Panc1 (cell line): ENCODE data around the gene NUP50. TPM values are rescaled to one million over a fixed set of nuclear protein-coding genes. Genes with fewer than 3 reads are reported as not detected.

Experiments
- ATAC-seq: fragments of 200-7000 bp; cut with Tn5 transposase; 2 replicates; pipeline ENCODE4 v1.9.1; 2020; ENCODE audit warnings: mild to moderate bottlenecking, moderate library complexity
- BruUV-seq: library from RNA; stranded (reverse); fragments of 400-500 nt; replicated peaks from 2 replicates; lab custom pipeline; 2021; lab: Mats Ljungman, UMichigan
- CTCF ChIA-PET: fragments of 300-600 bp; sonication (Branson Sonifier 250); formaldehyde crosslinking; loops from one replicate; lab custom pipeline; 2022; ENCODE audit warnings: antibody characterized with exemption; lab: Charles Lee
- POLR2A ChIA-PET: fragments of 300-600 bp; sonication (Branson Sonifier 250); formaldehyde crosslinking; loops from one replicate; lab custom pipeline; 2022; ENCODE audit warnings: antibody characterized with exemption; lab: Charles Lee
- DNase-seq: peaks from one replicate; pipeline ENCODE4 v3.0.0-alpha.2; 2010; ENCODE audit warnings: low read depth, low spot score
- H3K27ac ChIP-seq: 2 replicates; pipeline ENCODE4 v1.5.1; 2011; ENCODE audit warnings: mild to moderate bottlenecking, low read length, inconsistent platforms
- H3K27me3 ChIP-seq: fragments of 200-500 bp; sonication (Bioruptor generic); 2 replicates; pipeline ENCODE4 v1.6.0; 2014; ENCODE audit warnings: low read length, inconsistent platforms; ENCODE audit not compliant: control insufficient read depth, insufficient read depth
- H3K36me3 ChIP-seq: fragments of 200-500 bp; sonication (Bioruptor generic); 2 replicates; pipeline ENCODE4 v1.5.1; 2014; ENCODE audit warnings: inconsistent platforms, mild to moderate bottlenecking, low read length, moderate library complexity; ENCODE audit not compliant: control insufficient read depth, insufficient read depth
- H3K4me1 ChIP-seq: 2 replicates; pipeline ENCODE4 v1.5.1; 2011; ENCODE audit warnings: inconsistent platforms, mild to moderate bottlenecking, low read length, moderate library complexity; ENCODE audit not compliant: control insufficient read depth, insufficient read depth
- H3K4me3 ChIP-seq, 2 experiments: 2 replicates each; pipeline ENCODE4 v1.5.1; 2011 to 2012; ENCODE audit warnings: low read depth in 2 of 2, low read length in 2 of 2, mild to moderate bottlenecking in 2 of 2, inconsistent platforms in 1 of 2, moderate library complexity in 1 of 2
- H3K9me3 ChIP-seq: fragments of 200-500 bp; sonication (Bioruptor generic); 2 replicates; pipeline ENCODE4 v1.5.1; 2014; ENCODE audit warnings: low read depth, mild to moderate bottlenecking, inconsistent platforms, low read length, moderate library complexity; ENCODE audit not compliant: control insufficient read depth, insufficient read depth
- CTCF ChIP-seq: fragments of 450-650 bp; IDR thresholded peaks from 2 replicates; pipeline ENCODE4 v1.5.1; 2017; ENCODE audit warnings: mild to moderate bottlenecking
- POLR2AphosphoS5 ChIP-seq: IDR thresholded peaks from 2 replicates; pipeline ENCODE4 v1.6.1; 2012; ENCODE audit warnings: mild to moderate bottlenecking, low read depth, low read length, moderate library complexity
- SIN3A ChIP-seq: IDR thresholded peaks from 2 replicates; pipeline ENCODE4 v1.6.1; 2012; ENCODE audit warnings: low read depth, mild to moderate bottlenecking, low read length, moderate library complexity, borderline replicate concordance; ENCODE audit not compliant: insufficient read depth
- TCF7L2 ChIP-seq: IDR thresholded peaks from 2 replicates; pipeline ENCODE4 v1.6.1; 2011; ENCODE audit warnings: mild to moderate bottlenecking, low read depth, low read length, inconsistent platforms
- in situ Hi-C: cut with HindIII; loops from 2 replicates; pipeline ENCODE4 v1.10.0; 2016; ENCODE audit warnings: low sequenced_read_pairs, low pct_unique_long_range_greater_than_20kb
- intact Hi-C: fragments of 100-400 bp; cut with micrococcal nuclease; formaldehyde crosslinking; loops from one replicate; pipeline ENCODE4 v1.10.0; 2022; ENCODE audit not compliant: unreplicated experiment
- total RNA-seq: library from RNA; stranded (reverse); gene quantifications from one replicate; pipeline ENCODE4 v1.2.1, GENCODE V29; 2021; ENCODE audit not compliant: unreplicated experiment
- TF ChIP-seq, protein P1 (sequence below), 2 experiments: IDR thresholded peaks; 2 replicates each; pipeline ENCODE4 v1.6.1; 2011 to 2012; ENCODE audit warnings: low read depth in 2 of 2, control low read depth in 1 of 2, low read length in 1 of 2, mild to moderate bottlenecking in 1 of 2, moderate library complexity in 1 of 2; ENCODE audit not compliant: insufficient read depth in 1 of 2

NUP50 gene
- total RNA-seq, 1 experiment from 2014 or later: 52.1 TPM

- in situ Hi-C loops: no loop called here
These were observed 64.1 kb downstream of the NUP50 start for GRCh38 chr22:45227645-45228400.

DNA sequence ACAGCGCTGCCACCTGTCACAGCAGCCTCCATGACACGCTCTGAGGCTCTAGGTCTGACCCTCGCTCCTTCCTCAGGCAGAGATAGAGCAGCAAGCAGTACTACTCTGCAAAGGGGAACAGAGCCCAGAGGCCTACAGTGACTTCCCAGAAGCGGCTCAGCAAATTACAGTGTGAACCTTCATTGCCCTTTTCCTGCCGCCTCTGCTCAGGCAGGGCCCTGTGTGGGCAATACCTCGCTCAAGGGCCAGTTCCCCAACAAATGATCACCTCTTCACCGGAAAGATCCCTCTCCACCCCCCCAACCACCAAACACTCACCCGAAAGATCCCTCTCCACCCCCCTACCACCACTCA, 64.7 kb downstream of the NUP50 start:
- no peaks in the 10 kb centered on the region for H3K36me3 ChIP-seq
- no TSS peak for BruUV-seq
- DNase-seq (no peak), ATAC-seq (no peak)
- H3K4me3 ChIP-seq: no peak overlapping the region
- TF ChIP-seq SIN3A (no peak), CTCF (no peak), POLR2AphosphoS5 (no peak), TCF7L2 (no peak)
- TF ChIP-seq, protein P1, sequence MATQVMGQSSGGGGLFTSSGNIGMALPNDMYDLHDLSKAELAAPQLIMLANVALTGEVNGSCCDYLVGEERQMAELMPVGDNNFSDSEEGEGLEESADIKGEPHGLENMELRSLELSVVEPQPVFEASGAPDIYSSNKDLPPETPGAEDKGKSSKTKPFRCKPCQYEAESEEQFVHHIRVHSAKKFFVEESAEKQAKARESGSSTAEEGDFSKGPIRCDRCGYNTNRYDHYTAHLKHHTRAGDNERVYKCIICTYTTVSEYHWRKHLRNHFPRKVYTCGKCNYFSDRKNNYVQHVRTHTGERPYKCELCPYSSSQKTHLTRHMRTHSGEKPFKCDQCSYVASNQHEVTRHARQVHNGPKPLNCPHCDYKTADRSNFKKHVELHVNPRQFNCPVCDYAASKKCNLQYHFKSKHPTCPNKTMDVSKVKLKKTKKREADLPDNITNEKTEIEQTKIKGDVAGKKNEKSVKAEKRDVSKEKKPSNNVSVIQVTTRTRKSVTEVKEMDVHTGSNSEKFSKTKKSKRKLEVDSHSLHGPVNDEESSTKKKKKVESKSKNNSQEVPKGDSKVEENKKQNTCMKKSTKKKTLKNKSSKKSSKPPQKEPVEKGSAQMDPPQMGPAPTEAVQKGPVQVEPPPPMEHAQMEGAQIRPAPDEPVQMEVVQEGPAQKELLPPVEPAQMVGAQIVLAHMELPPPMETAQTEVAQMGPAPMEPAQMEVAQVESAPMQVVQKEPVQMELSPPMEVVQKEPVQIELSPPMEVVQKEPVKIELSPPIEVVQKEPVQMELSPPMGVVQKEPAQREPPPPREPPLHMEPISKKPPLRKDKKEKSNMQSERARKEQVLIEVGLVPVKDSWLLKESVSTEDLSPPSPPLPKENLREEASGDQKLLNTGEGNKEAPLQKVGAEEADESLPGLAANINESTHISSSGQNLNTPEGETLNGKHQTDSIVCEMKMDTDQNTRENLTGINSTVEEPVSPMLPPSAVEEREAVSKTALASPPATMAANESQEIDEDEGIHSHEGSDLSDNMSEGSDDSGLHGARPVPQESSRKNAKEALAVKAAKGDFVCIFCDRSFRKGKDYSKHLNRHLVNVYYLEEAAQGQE (IDR thresholded peaks at IDR 0.05; ENCODE audit: insufficient read depth in 1 of 2, low read depth in 2 of 2, low read length in 1 of 2): no peak
- H3K27me3 ChIP-seq: no peaks in the 10 kb centered on the region
- CTCF ChIA-PET: no interaction called here
- no peaks in the 10 kb centered on the region; the same call in 1 of the 2 replicates for H3K4me1 ChIP-seq
- no peak overlapping the region for H3K27ac ChIP-seq
- intact Hi-C loops (no loop called here), in situ Hi-C loops (no loop called here)
- POLR2A ChIA-PET: no interaction called here
- no peaks in the 10 kb centered on the region for H3K9me3 ChIP-seq

More at GRCh38 chr22:45227645-45228400, 64.1 kb downstream of the NUP50 start:
- Histone ChIP-seq H3K27me3 (no peaks in the 10 kb centered on the region), H3K9me3 (no peaks in the 10 kb centered on the region), H3K36me3 (no peaks in the 10 kb centered on the region), H3K4me3 (no peak overlapping the region), H3K4me1 (no peaks in the 10 kb centered on the region; the same call in 1 of the 2 replicates), H3K27ac (no peak overlapping the region)
- CTCF ChIA-PET: no interaction called here
- ATAC-seq: no peak
- no peak for TF ChIP-seq CTCF
- no peak for TF ChIP-seq SIN3A
- no peak for TF ChIP-seq TCF7L2
- TF ChIP-seq POLR2AphosphoS5: no peak
- TF ChIP-seq, protein P1 (IDR thresholded peaks at IDR 0.05; ENCODE audit: insufficient read depth in 1 of 2, low read depth in 2 of 2, low read length in 1 of 2): no peak
- no peak for DNase-seq
- POLR2A ChIA-PET: no interaction called here
- BruUV-seq: no TSS peak
- intact Hi-C loops: no loop called here
